WTC11 (cell line): Measurements from ENCODE around the gene MCOLN1. TPM values are rescaled to one million over a fixed set of nuclear protein-coding genes. Genes with fewer than 3 reads are reported as not detected.
A peak's percentile ranks its signal among the peaks of the same experiment; 100 is the strongest.

Experiments used
- AFF4 ChIP-seq: sonication (generic); formaldehyde crosslinking; IDR thresholded peaks from 2 replicates; pipeline ENCODE4 v1.8.1; 2023; ENCODE audit warnings: mild to moderate bottlenecking, missing genetic modification reagents, borderline replicate concordance
- ARID4B ChIP-seq: sonication (generic); formaldehyde crosslinking; IDR thresholded peaks from 2 replicates; pipeline ENCODE4 v1.8.0; 2023; ENCODE audit warnings: missing genetic modification reagents, mild to moderate bottlenecking, borderline replicate concordance
- ATF6 ChIP-seq: sonication (generic); formaldehyde crosslinking; IDR thresholded peaks from 2 replicates; pipeline ENCODE4 v1.8.1; 2023; ENCODE audit warnings: mild to moderate bottlenecking, missing genetic modification reagents
- CREB1 ChIP-seq: sonication (generic); formaldehyde crosslinking; IDR thresholded peaks from 2 replicates; pipeline ENCODE4 v1.8.0; 2023; ENCODE audit warnings: mild to moderate bottlenecking, missing genetic modification reagents
- FOXJ3 ChIP-seq: sonication (generic); formaldehyde crosslinking; IDR thresholded peaks from 2 replicates; pipeline ENCODE4 v1.9.0; 2021; ENCODE audit warnings: missing genetic modification reagents, mild to moderate bottlenecking, borderline replicate concordance
- IRF1 ChIP-seq: sonication (generic); formaldehyde crosslinking; IDR thresholded peaks from 2 replicates; pipeline ENCODE4 v1.8.0; 2023; ENCODE audit warnings: missing genetic modification reagents
- JAZF1 ChIP-seq: fragments of 250-450 bp; sonication (Bioruptor Pico); IDR thresholded peaks from 2 replicates; pipeline ENCODE4 v1.9.0; 2021; ENCODE audit warnings: moderate library complexity, mild to moderate bottlenecking, inconsistent platforms
- MXD4 ChIP-seq: fragments of 250-450 bp; sonication (Bioruptor Pico); IDR thresholded peaks from 2 replicates; pipeline ENCODE4 v1.8.0; 2021; ENCODE audit warnings: mild to moderate bottlenecking, moderate library complexity, borderline replicate concordance
- MYBL2 ChIP-seq: sonication (generic); formaldehyde crosslinking; IDR thresholded peaks from 2 replicates; pipeline ENCODE4 v1.8.1; 2023; ENCODE audit warnings: mild to moderate bottlenecking, moderate library complexity, missing genetic modification reagents
- NFYB ChIP-seq: sonication (generic); formaldehyde crosslinking; conservative IDR thresholded peaks from 2 replicates; pipeline ENCODE4 v1.8.0; 2022; ENCODE audit warnings: low read depth, missing genetic modification reagents
- PRRX2 ChIP-seq: fragments of 250-450 bp; sonication (Bioruptor Pico); IDR thresholded peaks from 2 replicates; pipeline ENCODE4 v1.8.0; 2021; ENCODE audit warnings: mild to moderate bottlenecking
- RORB ChIP-seq: fragments of 250-450 bp; sonication (Bioruptor Pico); IDR thresholded peaks from 2 replicates; pipeline ENCODE4 v1.9.0; 2021; ENCODE audit warnings: mild to moderate bottlenecking
- SOX15 ChIP-seq: fragments of 250-450 bp; sonication (Bioruptor Pico); IDR thresholded peaks from 2 replicates; pipeline ENCODE4 v1.9.0; 2021; ENCODE audit warnings: mild to moderate bottlenecking
- SP1 ChIP-seq: sonication (generic); formaldehyde crosslinking; conservative IDR thresholded peaks from 2 replicates; pipeline ENCODE4 v1.8.1; 2022; ENCODE audit warnings: missing genetic modification reagents
- USF1 ChIP-seq: sonication (generic); formaldehyde crosslinking; IDR thresholded peaks from 2 replicates; pipeline ENCODE4 v1.8.0; 2022; ENCODE audit warnings: mild to moderate bottlenecking, missing genetic modification reagents
- ZNF263 ChIP-seq: sonication (generic); formaldehyde crosslinking; IDR thresholded peaks from 2 replicates; pipeline ENCODE4 v1.8.1; 2022; ENCODE audit warnings: low read depth, mild to moderate bottlenecking, moderate library complexity, missing genetic modification reagents
- ZNF532 ChIP-seq: fragments of 250-450 bp; sonication (Bioruptor Pico); IDR thresholded peaks from 2 replicates; pipeline ENCODE4 v1.9.0; 2021; ENCODE audit warnings: mild to moderate bottlenecking, borderline replicate concordance
- total RNA-seq: library from RNA; stranded (reverse); gene quantifications from 3 replicates; pipeline ENCODE4 v1.2.3, GENCODE V29; 2021
- TF ChIP-seq, protein P1 (sequence below): sonication (generic); formaldehyde crosslinking; IDR thresholded peaks from 2 replicates; pipeline ENCODE4 v1.8.0; 2022; ENCODE audit warnings: mild to moderate bottlenecking, missing genetic modification reagents
- TF ChIP-seq, protein P2 (sequence below): fragments of 200-600 bp; IDR thresholded peaks from 2 replicates; pipeline ENCODE4 v1.8.0; 2022; ENCODE audit warnings: antibody characterized with exemption

The MCOLN1 gene
- total RNA-seq, 1 experiment from 2014 or later, result 19.7 TPM

GRCh38 chr19:7562646-7563393, 40.4 kb downstream of the MCOLN1 start (continued):
- TF ChIP-seq ARID4B (CRISPR knock-in tag), result peak; percentile 99
- peak; percentile 92 for TF ChIP-seq USF1 (CRISPR knock-in tag)
- peak; percentile 98 for TF ChIP-seq CREB1 (CRISPR knock-in tag)
- TF ChIP-seq ZNF532, result no peak
- TF ChIP-seq ATF6 (CRISPR knock-in tag), result peak; percentile 96
- TF ChIP-seq, protein P1, sequence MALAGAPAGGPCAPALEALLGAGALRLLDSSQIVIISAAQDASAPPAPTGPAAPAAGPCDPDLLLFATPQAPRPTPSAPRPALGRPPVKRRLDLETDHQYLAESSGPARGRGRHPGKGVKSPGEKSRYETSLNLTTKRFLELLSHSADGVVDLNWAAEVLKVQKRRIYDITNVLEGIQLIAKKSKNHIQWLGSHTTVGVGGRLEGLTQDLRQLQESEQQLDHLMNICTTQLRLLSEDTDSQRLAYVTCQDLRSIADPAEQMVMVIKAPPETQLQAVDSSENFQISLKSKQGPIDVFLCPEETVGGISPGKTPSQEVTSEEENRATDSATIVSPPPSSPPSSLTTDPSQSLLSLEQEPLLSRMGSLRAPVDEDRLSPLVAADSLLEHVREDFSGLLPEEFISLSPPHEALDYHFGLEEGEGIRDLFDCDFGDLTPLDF (CRISPR knock-in tag), result peak; percentile 93
- peak; percentile 99 for TF ChIP-seq IRF1 (CRISPR knock-in tag)
- peak; percentile 70 for TF ChIP-seq NFYB (CRISPR knock-in tag)
- peak; percentile 79; the same call in 1 of the 2 replicates for TF ChIP-seq AFF4 (CRISPR knock-in tag)
- no peak for TF ChIP-seq JAZF1 (CRISPR knock-in tag)
- peak; percentile 75; the same call in 1 of the 2 replicates for TF ChIP-seq SP1 (CRISPR knock-in tag)
- no peak for TF ChIP-seq RORB (CRISPR knock-in tag)
- peak; percentile 72; the same call in 1 of the 2 replicates for TF ChIP-seq ZNF263 (CRISPR knock-in tag)
- TF ChIP-seq MYBL2 (CRISPR knock-in tag), result peak; percentile 98
- no peak for TF ChIP-seq PRRX2
- no peak for TF ChIP-seq MXD4 (CRISPR knock-in tag)
- no peak for TF ChIP-seq SOX15 (CRISPR knock-in tag)
- TF ChIP-seq, protein P2, sequence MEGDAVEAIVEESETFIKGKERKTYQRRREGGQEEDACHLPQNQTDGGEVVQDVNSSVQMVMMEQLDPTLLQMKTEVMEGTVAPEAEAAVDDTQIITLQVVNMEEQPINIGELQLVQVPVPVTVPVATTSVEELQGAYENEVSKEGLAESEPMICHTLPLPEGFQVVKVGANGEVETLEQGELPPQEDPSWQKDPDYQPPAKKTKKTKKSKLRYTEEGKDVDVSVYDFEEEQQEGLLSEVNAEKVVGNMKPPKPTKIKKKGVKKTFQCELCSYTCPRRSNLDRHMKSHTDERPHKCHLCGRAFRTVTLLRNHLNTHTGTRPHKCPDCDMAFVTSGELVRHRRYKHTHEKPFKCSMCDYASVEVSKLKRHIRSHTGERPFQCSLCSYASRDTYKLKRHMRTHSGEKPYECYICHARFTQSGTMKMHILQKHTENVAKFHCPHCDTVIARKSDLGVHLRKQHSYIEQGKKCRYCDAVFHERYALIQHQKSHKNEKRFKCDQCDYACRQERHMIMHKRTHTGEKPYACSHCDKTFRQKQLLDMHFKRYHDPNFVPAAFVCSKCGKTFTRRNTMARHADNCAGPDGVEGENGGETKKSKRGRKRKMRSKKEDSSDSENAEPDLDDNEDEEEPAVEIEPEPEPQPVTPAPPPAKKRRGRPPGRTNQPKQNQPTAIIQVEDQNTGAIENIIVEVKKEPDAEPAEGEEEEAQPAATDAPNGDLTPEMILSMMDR, result no peak
- peak; percentile 95; the same call in 1 of the 2 replicates for TF ChIP-seq FOXJ3
